Left colon (tissue), 2 donors: ENCODE measurements around the gene LYRM4. TPM values are rescaled to one million over a fixed set of nuclear protein-coding genes. Genes with fewer than 3 reads are reported as not detected.

Experiments
- microRNA-seq, 2 donors: library from miRNA; unstranded; fragments of <30 nt; microRNA quantifications; one replicate each; pipeline versions ENCODE4 v1.1.0 to v1.2.0, GENCODE V29; 2020
- total RNA-seq, 2 donors: library from RNA; stranded (reverse); fragmentation: NEBNext Ultra II Directional; extraction: Animal tissue kit (Norgen Biotek cat#: 25700); gene quantifications; one replicate each; pipeline ENCODE4 v1.2.1, GENCODE V29; 2021
- donor health status: DM: no; HTN: no; CAD: no.
- donor health status: DM: yes; HTN: yes; CAD: no.

Gene LYRM4
- total RNA-seq, 2 donors from 2014 or later, result 12.1 to 12.5 TPM

Small RNA genes within 50 kb of the gene (microRNA-seq; reads per million reads assigned to microRNA genes)
- gene MIR3691, result 1.4 to 2.7 reads per million in 2 donors

Other genes starting within 250 kb of the LYRM4 start
- gene PPP1R3G, start 175.6 kb downstream of the LYRM4 start, total RNA-seq, result 1 to 10 TPM in 1 of 2 donors, under 1 TPM in 1; 0.98 to 1.6 TPM
- gene FARS2, start 563 bp upstream of the LYRM4 start, total RNA-seq, result 10 to 100 TPM; 15.4 to 15.7 TPM